K562 (cell line): ENCODE data around the gene DIP2C. TPM values are rescaled to one million over a fixed set of nuclear protein-coding genes. Genes with fewer than 3 reads are reported as not detected.

Experiments used
- ATAC-seq: fragments of 200-7000 bp; cut with Tn5 transposase; 3 replicates; pipeline ENCODE4 v1.9.1; 2020; ENCODE audit warnings: moderate library complexity
- BruUV-seq: library from RNA; stranded (reverse); fragments of 400-500 nt; replicated peaks from 2 replicates; lab custom pipeline; 2021; lab: Mats Ljungman, UMichigan
- CTCF ChIA-PET: fragments of 300-600 bp; formaldehyde crosslinking; extraction: SDS; loops from one replicate; lab custom pipeline; 2021; ENCODE audit warnings: low intra/inter-chr PET ratio; lab: Yijun Ruan, JAX
- POLR2A ChIA-PET: fragments of 300-600, 350-650 bp; sonication (Branson Sonifier 250); formaldehyde crosslinking; extraction: SDS; loops from one replicate; lab custom pipeline; 2021; ENCODE audit warnings: antibody characterized with exemption, inconsistent platforms; lab: Yijun Ruan, JAX
- DNase-seq, 4 experiments: peaks; one replicate each; pipeline versions ENCODE4 v3.0.0 to v3.0.0-alpha.2; 2011 to 2018; ENCODE audit warnings: low spot score in 3 of 4, mixed read lengths in 3 of 4; ENCODE audit errors: extremely low read depth in 1 of 4
- FAIRE-seq: peaks from 2 replicates; lab custom pipeline; 2011; peaks lifted over from hg19 to GRCh38; lab: Jason Lieb, UNC
- H2AFZ ChIP-seq: 2 replicates; pipeline ENCODE4 v1.6.0; 2011; ENCODE audit warnings: low read depth, low read length, control low read depth, inconsistent platforms
- H3K27ac ChIP-seq: fragments of 200-600 bp; 3 replicates; pipeline ENCODE4 v1.8.0; 2011; ENCODE audit warnings: low read depth, mild to moderate bottlenecking, control low read depth, inconsistent platforms, low read length, moderate library complexity, mixed read lengths; ENCODE audit errors: extremely low read depth
- H3K27me3 ChIP-seq, 2 experiments: fragments of 300-600 bp in 1 of 2; 2 replicates in 1 of 2; 3 replicates in 1 of 2; pipeline versions ENCODE4 v1.6.0 to v1.8.0; 2011; ENCODE audit warnings: inconsistent platforms in 2 of 2, low read length in 2 of 2, mild to moderate bottlenecking in 1 of 2, mixed read lengths in 1 of 2, moderate library complexity in 1 of 2; ENCODE audit not compliant: control insufficient read depth in 2 of 2, insufficient read depth in 2 of 2
- H3K36me3 ChIP-seq: fragments of 300-600 bp; 3 replicates; pipeline ENCODE4 v1.8.0; 2011; ENCODE audit warnings: mild to moderate bottlenecking, low read length, inconsistent platforms; ENCODE audit not compliant: control insufficient read depth, insufficient read depth
- H3K4me1 ChIP-seq, 2 experiments: fragments of 200-600 bp in 1 of 2; replicated peaks in 1 of 2; 2 replicates in 1 of 2; 3 replicates in 1 of 2; pipeline versions ENCODE4 v1.5.1 to v1.8.0; 2011; ENCODE audit warnings: inconsistent platforms in 2 of 2, low read length in 2 of 2, mild to moderate bottlenecking in 1 of 2, mixed read lengths in 1 of 2, moderate library complexity in 1 of 2; ENCODE audit not compliant: control insufficient read depth in 2 of 2, insufficient read depth in 2 of 2
- H3K4me2 ChIP-seq: 2 replicates; pipeline ENCODE4 v1.6.1; 2011; ENCODE audit warnings: low read length, control low read depth, inconsistent platforms, mixed read lengths; ENCODE audit not compliant: insufficient read depth
- H3K4me3 ChIP-seq: fragments of 200-600 bp; sonication (generic), shearing (Covaris generic); 2 replicates; pipeline ENCODE4 v1.5.1; 2016; ENCODE audit warnings: control low read depth, inconsistent platforms
- H3K79me2 ChIP-seq: fragments of 200-600 bp; 3 replicates; pipeline ENCODE4 v1.8.0; 2011; ENCODE audit warnings: low read length, inconsistent platforms; ENCODE audit not compliant: control insufficient read depth, insufficient read depth
- H3K9ac ChIP-seq, 2 experiments: 2 replicates each; pipeline versions ENCODE4 v1.6.0 to v1.6.1; 2011; ENCODE audit warnings: low read depth in 2 of 2, low read length in 2 of 2, control low read depth in 1 of 2, inconsistent platforms in 1 of 2, mild to moderate bottlenecking in 1 of 2, mixed read lengths in 1 of 2; ENCODE audit not compliant: insufficient read depth in 1 of 2
- H3K9me1 ChIP-seq: one replicate; pipeline ENCODE4 v1.6.0; 2011; ENCODE audit warnings: inconsistent platforms, mild to moderate bottlenecking, low read length, moderate library complexity; ENCODE audit not compliant: control insufficient read depth, insufficient read depth
- H3K9me3 ChIP-seq: replicated peaks from 2 replicates; pipeline ENCODE4 v1.5.1; 2011; ENCODE audit warnings: low read depth, low read length, inconsistent platforms; ENCODE audit not compliant: control insufficient read depth, insufficient read depth
- H4K20me1 ChIP-seq: replicated peaks from 2 replicates; pipeline ENCODE4 v1.6.1; 2011; ENCODE audit warnings: low read length, inconsistent platforms, mixed read lengths; ENCODE audit not compliant: control insufficient read depth, insufficient read depth
- BCL6 ChIP-seq: fragments of 250-450 bp; sonication (Bioruptor Pico); IDR thresholded peaks from 2 replicates; pipeline ENCODE4 v1.4.0; 2020
- C11orf30 ChIP-seq: fragments of 450-650 bp; IDR thresholded peaks from 2 replicates; pipeline ENCODE4 v1.6.1; 2016; ENCODE audit warnings: low read depth, mild to moderate bottlenecking
- CAMTA2 ChIP-seq: fragments of 250-450 bp; sonication (Bioruptor Pico); conservative IDR thresholded peaks from 2 replicates; pipeline ENCODE4 v1.5.1; 2022
- CXXC5 ChIP-seq: fragments of 250-450 bp; sonication (Bioruptor Pico); IDR thresholded peaks from 2 replicates; pipeline ENCODE4 v1.8.0; 2022; ENCODE audit warnings: inconsistent platforms, mild to moderate bottlenecking, moderate library complexity
- TSHZ1 ChIP-seq: fragments of 250-450 bp; sonication (Bioruptor Pico); IDR thresholded peaks from 2 replicates; pipeline ENCODE4 v1.4.0; 2020; ENCODE audit warnings: mild to moderate bottlenecking, moderate library complexity
- ZNF384 ChIP-seq: IDR thresholded peaks from 2 replicates; pipeline ENCODE4 v1.6.1; 2012; ENCODE audit warnings: low read depth, low read length, improper control_type of control experiment
- WGBS: fragments of 100-300 bp; shearing (Covaris generic); methylation state at CpG from one replicate; pipeline ENCODE4 v1.1.6; 2016; ENCODE audit warnings: low coverage, mixed read lengths; ENCODE audit not compliant: insufficient coverage; ENCODE audit errors: missing lambda C conversion rate; 5-methylcytosine and 5-hydroxymethylcytosine counted together
- in situ Hi-C: fragments of 300-500 bp; cut with MboI; formaldehyde crosslinking; loops from 4 replicates; pipeline ENCODE4 v1.15.0; 2018; ENCODE audit warnings: inconsistent platforms, mixed read lengths
- intact Hi-C: fragments of 100-400 bp; cut with micrococcal nuclease; formaldehyde crosslinking; loops from 2 replicates; pipeline ENCODE4 v1.14.2; 2022
- polyA plus RNA-seq, 8 experiments: library from polyadenylated mRNA; depleted of rRNA in 4 of 8; stranded (reverse) in 5 of 8; unstranded in 3 of 8; fragments of >200 nt; fragmentation: Nextera tagmentation in 2 of 8; fragmentation: Illumina TruSeq in 1 of 8; extraction: Ambion mirVana in 2 of 8; extraction: Trizol in 1 of 8; gene quantifications; 2 replicates each; pipeline versions ENCODE4 v1.2.1 to v1.2.3, GENCODE V29; 2011 to 2014; ENCODE audit warnings: inconsistent platforms in 1 of 8, missing spikeins in 1 of 8
- total RNA-seq, 7 experiments: library from RNA; depleted of rRNA in 6 of 7; stranded (reverse); fragments of >200 nt in 6 of 7; fragmentation: Illumina TruSeq in 2 of 7; extraction: Trizol in 2 of 7; gene quantifications; 2 replicates each; pipeline versions ENCODE4 v1.2.1 to v1.2.3, GENCODE V29; 2011 to 2021; ENCODE audit warnings: low replicate concordance in 1 of 7
- TF ChIP-seq, protein P1 (sequence below), 2 experiments: fragments of 450-650 bp in 1 of 2; sonication (generic) in 1 of 2; formaldehyde crosslinking in 1 of 2; IDR thresholded peaks in 1 of 2; conservative IDR thresholded peaks in 1 of 2; 2 replicates each; pipeline versions ENCODE4 v1.6.1 to v1.8.1; 2016 to 2023; ENCODE audit warnings: mild to moderate bottlenecking in 2 of 2, moderate library complexity in 2 of 2, inconsistent platforms in 1 of 2, missing genetic modification reagents in 1 of 2

DIP2C gene
- total and polyA plus RNA-seq, 9 of the 15 experiments (the other 6 are each of a cell fraction or from before 2014, with no cell fraction given): 0.01 TPM; not detected in 8

DNA sequence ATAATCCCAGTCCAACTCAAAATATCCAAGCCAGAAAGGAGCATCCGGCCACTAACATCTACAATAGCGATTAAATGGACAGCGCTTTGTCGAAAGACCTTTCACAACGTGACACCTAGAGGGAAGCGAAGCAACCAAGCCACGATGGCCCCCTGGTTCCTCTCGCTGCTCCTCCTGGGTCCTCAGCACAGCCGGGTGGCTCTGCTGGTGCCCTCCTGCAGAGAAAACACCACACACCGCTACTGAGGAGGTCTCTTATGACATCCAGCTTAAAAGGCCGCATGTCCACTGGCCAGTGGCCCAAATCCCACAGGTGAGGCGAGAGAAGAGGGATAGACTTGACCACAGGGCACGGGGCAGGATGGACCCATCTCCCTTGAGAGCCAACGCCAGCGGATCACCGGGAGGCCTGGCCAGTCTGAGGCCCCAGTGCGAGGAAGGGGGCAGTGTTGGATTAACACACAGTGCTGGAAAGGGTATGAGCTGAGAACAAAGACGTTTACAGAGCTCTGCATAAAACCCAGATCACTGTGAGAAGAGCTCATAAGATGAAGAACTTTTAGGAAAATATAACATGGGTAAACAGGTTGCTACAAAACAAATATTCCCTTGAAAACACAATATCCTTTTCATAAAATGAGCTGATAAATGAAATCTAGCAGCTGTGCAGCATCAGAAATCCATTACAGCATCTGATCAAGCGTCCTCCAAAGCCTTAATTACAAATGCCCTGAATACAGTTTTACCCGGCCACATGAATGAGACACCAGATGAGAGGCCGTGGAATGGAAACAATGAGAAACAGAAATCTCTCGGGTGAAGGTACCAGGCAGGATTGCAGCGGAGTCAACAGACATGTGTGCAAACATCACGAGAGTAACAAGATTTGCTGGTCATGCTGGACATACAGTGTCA lies 236.7 kb downstream of the DIP2C start:
- H2AFZ ChIP-seq: no peak overlapping the region
- peaks cover 17 to 34% of the 10 kb centered on the region in 2 experiments; a peak in 4 of 5 replicates for H3K27me3 ChIP-seq
- no peak overlapping the region for H3K4me3 ChIP-seq
- ATAC-seq (no peak), DNase-seq (no peak), FAIRE-seq (no peak)
- H3K4me1 ChIP-seq: no peaks in the 10 kb centered on the region
- no peaks in the 10 kb centered on the region for H3K9me1 ChIP-seq
- no peaks in the 10 kb centered on the region for H3K36me3 ChIP-seq
- BruUV-seq: no TSS peak
- no peak overlapping the region for H3K27ac ChIP-seq
- no peaks in the 10 kb centered on the region for H3K79me2 ChIP-seq
- in situ Hi-C loops (no loop called here), intact Hi-C loops (no loop called here)
- H3K9me3 ChIP-seq: no peaks in the 10 kb centered on the region
- H3K4me2 ChIP-seq: no peak overlapping the region
- 2% methylated on average over 24 of the region's 24 CpGs for WGBS
- CTCF ChIA-PET: no interaction called here
- no peaks in the 10 kb centered on the region; the same call in 1 of the 2 replicates for H4K20me1 ChIP-seq
- H3K9ac ChIP-seq: no peak overlapping the region
- POLR2A ChIA-PET: no interaction called here
- TF ChIP-seq ZNF384 (no peak), CAMTA2 (CRISPR knock-in tag) (no peak), C11orf30 (no peak), TSHZ1 (no peak), BCL6 (no peak), CXXC5 (no peak)
- TF ChIP-seq, protein P1, sequence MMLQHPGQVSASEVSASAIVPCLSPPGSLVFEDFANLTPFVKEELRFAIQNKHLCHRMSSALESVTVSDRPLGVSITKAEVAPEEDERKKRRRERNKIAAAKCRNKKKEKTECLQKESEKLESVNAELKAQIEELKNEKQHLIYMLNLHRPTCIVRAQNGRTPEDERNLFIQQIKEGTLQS (IDR thresholded peaks at IDR 0.05): no peak
- TF ChIP-seq, protein P1 (CRISPR knock-in tag; conservative IDR thresholded peaks at IDR 0.05): no peak
